ENCODE measurements around the gene SLC17A5. TPM values are rescaled to one million over a fixed set of nuclear protein-coding genes. Genes with fewer than 3 reads are reported as not detected.

SLC17A5 gene
- total and polyA plus RNA-seq, 9 of the 15 experiments (the other 6 are each of a cell fraction or from before 2014, with no cell fraction given): 1.3 to 7.2 (median 3.4) TPM

- H3K27ac ChIP-seq (ENCODE audit: extremely low read depth, low read depth, low read length): no peak overlapping the region
- no peak for ATAC-seq
- no peak for DNase-seq (ENCODE audit: extremely low read depth in 1 of 4, low spot score in 3 of 4)
- H3K9ac ChIP-seq (ENCODE audit: insufficient read depth in 1 of 2, low read depth in 2 of 2, low read length in 2 of 2): no peak overlapping the region
- no peaks in the 10 kb centered on the region for H3K4me1 ChIP-seq (replicated peaks in 1 of 2; ENCODE audit: control insufficient read depth in 2 of 2, insufficient read depth in 2 of 2, low read length in 2 of 2)
- TF ChIP-seq THRAP3 (IDR thresholded peaks at IDR 0.05; ENCODE audit: borderline replicate concordance) (no peak), TEAD4 (IDR thresholded peaks at IDR 0.05; ENCODE audit: low read length) (no peak), TEAD4 (CRISPR knock-in tag; IDR thresholded peaks at IDR 0.05; ENCODE audit: borderline replicate concordance) (no peak), TOE1 (IDR thresholded peaks at IDR 0.05; ENCODE audit: borderline replicate concordance) (no peak), TOE1 (CRISPR knock-in tag; IDR thresholded peaks at IDR 0.05; ENCODE audit: borderline replicate concordance, low read depth) (no peak), SAFB (IDR thresholded peaks at IDR 0.05; ENCODE audit: borderline replicate concordance, low read depth, low read length) (no peak), HSF4 (CRISPR knock-in tag; IDR thresholded peaks at IDR 0.05; ENCODE audit: borderline replicate concordance) (no peak), HNRNPLL (IDR thresholded peaks at IDR 0.05; ENCODE audit: low read depth, low read length, poor library complexity, severe bottlenecking) (no peak), ILK (tag; IDR thresholded peaks at IDR 0.05; ENCODE audit: borderline replicate concordance, low read depth) (no peak), ID3 (CRISPR knock-in tag; IDR thresholded peaks at IDR 0.05) (no peak), ID3 (tag; IDR thresholded peaks at IDR 0.05) (no peak)
- no peaks in the 10 kb centered on the region for H3K36me3 ChIP-seq (ENCODE audit: control insufficient read depth, insufficient read depth, low read length)
- no peak overlapping the region for H3K4me3 ChIP-seq
- ChIA-PET POLR2A (no interaction called here), CTCF (ENCODE audit: low intra/inter-chr PET ratio) (interaction anchor here (0.6 kb wide), 1 partner anchor 56 kb away, joined by 3 read pairs; no protein-coding TSS in a partner anchor)
- no TSS peak for BruUV-seq (replicated peaks)
- H3K4me2 ChIP-seq (ENCODE audit: insufficient read depth, low read length): no peak overlapping the region
- no peaks in the 10 kb centered on the region for H3K79me2 ChIP-seq (ENCODE audit: control insufficient read depth, insufficient read depth, low read length)
- no peaks in the 10 kb centered on the region for H3K9me3 ChIP-seq (replicated peaks; ENCODE audit: control insufficient read depth, insufficient read depth, low read depth, low read length)
- no peak overlapping the region for H2AFZ ChIP-seq (ENCODE audit: low read depth, low read length)
- H3K27me3 ChIP-seq (ENCODE audit: control insufficient read depth in 2 of 2, insufficient read depth in 2 of 2, low read length in 2 of 2): peaks cover 0 to 2% of the 10 kb centered on the region in 2 experiments; a peak in 1 of 5 replicates
- in situ Hi-C loops (cut with MboI) (no loop called here), intact Hi-C loops (cut with micrococcal nuclease) (no loop called here)
- no peaks in the 10 kb centered on the region for H4K20me1 ChIP-seq (replicated peaks; ENCODE audit: control insufficient read depth, insufficient read depth, low read length)
- FAIRE-seq: no peak
- no peaks in the 10 kb centered on the region for H3K9me1 ChIP-seq (ENCODE audit: control insufficient read depth, insufficient read depth, low read length)
- 5% methylated on average over 2 of the region's 2 CpGs for WGBS (ENCODE audit: insufficient coverage, low coverage, missing lambda C conversion rate)
Measured at GRCh38 chr6:73666393-73666792, 12.6 kb upstream of the SLC17A5 start.

All from K562 (cell line).